GM12865 (cell line): Measurements from ENCODE around the gene PLEKHA1.

ENCODE experiments used
- DNase-seq: peaks from one replicate; pipeline ENCODE4 v3.0.0; 2010; ENCODE audit warnings: low read depth
- H3K4me3 ChIP-seq: 2 replicates; pipeline ENCODE4 v1.5.1; 2011; ENCODE audit warnings: mild to moderate bottlenecking, low read depth, low read length, control low read depth
- TF ChIP-seq, protein P1 (sequence below): IDR thresholded peaks from 2 replicates; pipeline ENCODE4 v1.5.1; 2011; ENCODE audit warnings: low read length, control low read depth, low read depth, inconsistent platforms; ENCODE audit not compliant: insufficient read depth; ENCODE audit errors: missing control alignments

Gene PLEKHA1

DNA sequence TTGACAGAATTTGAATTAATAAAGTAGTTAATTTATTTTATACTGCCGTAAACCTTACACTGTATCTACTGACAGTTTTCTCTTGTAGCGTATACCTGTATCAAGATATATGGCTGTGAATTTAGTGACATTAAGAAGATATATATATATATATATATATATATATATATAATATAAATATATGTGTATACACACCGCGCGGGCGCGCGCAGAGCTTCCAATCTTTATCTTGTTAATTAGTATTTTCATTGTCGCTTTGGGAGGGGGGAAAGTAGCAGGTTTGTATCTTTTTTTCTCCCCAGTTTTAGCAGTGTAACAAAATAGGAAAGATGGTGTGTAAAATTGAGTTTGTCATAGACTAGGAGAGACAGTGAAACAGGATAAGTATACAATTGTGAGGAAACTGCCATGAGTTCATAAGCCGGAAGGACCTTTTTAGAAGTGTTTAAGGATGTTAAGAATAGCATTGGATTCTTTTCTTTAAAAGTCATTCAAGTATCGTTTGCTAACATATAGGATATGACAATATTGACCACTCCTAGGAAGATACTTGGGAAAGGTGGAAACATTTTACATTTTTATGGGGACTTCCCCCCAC, 2.0 kb downstream of the PLEKHA1 start:
- no peak for DNase-seq
- TF ChIP-seq, protein P1, sequence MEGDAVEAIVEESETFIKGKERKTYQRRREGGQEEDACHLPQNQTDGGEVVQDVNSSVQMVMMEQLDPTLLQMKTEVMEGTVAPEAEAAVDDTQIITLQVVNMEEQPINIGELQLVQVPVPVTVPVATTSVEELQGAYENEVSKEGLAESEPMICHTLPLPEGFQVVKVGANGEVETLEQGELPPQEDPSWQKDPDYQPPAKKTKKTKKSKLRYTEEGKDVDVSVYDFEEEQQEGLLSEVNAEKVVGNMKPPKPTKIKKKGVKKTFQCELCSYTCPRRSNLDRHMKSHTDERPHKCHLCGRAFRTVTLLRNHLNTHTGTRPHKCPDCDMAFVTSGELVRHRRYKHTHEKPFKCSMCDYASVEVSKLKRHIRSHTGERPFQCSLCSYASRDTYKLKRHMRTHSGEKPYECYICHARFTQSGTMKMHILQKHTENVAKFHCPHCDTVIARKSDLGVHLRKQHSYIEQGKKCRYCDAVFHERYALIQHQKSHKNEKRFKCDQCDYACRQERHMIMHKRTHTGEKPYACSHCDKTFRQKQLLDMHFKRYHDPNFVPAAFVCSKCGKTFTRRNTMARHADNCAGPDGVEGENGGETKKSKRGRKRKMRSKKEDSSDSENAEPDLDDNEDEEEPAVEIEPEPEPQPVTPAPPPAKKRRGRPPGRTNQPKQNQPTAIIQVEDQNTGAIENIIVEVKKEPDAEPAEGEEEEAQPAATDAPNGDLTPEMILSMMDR: no peak
- no peak overlapping the region for H3K4me3 ChIP-seq

DNA sequence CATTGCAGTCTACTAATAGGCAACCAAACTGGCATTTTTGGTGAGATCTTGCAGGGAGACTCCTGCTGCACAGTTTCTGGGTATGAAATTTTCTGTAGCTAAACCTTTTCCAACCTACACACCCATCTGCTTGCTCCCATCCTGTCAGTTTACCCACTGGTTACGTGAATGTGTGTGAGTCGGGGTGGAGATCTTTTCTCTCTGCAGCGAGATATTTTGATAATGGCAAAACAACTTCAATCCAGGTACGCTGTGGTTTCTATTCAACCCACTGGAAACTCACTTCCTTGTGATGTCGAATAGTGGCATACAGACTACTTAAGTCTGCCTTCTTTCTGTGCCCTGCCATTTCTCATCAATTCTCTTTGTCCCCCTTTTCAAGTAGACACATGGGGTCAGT, 4.5 kb downstream of the PLEKHA1 start:
- no peak overlapping the region for H3K4me3 ChIP-seq
- TF ChIP-seq, protein P1: no peak
- no peak for DNase-seq

DNA sequence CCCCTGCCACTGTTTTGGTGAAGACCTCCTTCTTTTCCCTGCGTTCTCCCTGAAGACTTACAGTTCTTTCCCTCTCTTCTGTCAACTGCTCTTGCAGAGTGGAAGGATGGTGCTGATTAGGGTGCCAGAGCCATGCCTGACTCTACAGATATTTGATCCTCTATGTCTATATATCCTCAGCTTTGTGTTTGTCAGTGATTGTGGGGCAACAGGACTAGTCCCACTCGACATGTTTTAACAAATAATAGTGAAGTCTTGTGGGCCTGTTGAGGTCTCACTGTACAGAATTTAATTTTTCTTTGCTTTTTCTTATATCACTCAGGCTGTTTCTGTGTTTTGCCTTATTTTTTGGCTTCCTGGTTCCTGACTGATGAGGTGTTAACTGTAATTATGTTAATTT, 5.0 kb downstream of the PLEKHA1 start:
- DNase-seq: no peak
- no peak overlapping the region for H3K4me3 ChIP-seq
- TF ChIP-seq, protein P1: no peak

DNA sequence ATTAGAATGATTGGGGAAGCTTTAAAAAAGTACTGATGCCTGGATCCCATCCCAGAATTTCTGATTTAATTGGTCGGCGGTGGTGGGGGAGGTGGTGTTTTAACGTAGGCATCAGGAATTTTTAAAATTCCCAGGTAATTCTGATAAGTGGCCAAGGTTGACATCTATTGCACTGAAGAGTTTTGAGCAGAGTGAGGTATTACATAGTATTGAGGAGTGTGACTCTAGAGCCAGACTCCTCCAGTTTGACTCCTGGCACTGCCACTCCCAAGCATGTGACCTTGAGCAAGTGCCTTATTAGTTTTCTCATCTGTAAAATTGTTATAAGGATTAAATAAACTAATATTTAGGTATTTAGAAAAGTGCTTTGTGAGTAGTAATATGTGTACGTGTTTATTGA, 6.2 kb downstream of the PLEKHA1 start:
- H3K4me3 ChIP-seq: no peak overlapping the region
- no peak for DNase-seq
- TF ChIP-seq, protein P1: no peak

DNA sequence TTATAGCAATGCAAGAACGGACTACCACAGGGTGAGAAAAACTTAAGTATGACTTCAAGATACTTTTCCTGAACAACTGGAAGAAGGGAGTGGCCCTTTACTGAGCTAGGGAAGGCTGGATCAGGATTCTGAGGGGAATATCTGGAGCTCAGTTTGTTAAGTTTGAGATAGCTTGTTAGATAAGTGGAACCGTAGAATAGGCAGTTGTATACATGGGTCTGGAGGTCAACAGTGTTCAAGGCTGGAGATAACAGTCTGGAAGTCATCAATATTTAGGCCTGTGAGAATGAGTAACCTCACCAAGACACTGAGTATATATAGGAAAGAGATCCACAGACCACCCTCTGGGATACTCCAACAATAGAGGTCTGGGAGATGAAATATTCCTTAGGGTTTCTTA, 7.2 kb downstream of the PLEKHA1 start:
- no peak for DNase-seq
- TF ChIP-seq, protein P1: no peak
- H3K4me3 ChIP-seq: no peak overlapping the region

DNA sequence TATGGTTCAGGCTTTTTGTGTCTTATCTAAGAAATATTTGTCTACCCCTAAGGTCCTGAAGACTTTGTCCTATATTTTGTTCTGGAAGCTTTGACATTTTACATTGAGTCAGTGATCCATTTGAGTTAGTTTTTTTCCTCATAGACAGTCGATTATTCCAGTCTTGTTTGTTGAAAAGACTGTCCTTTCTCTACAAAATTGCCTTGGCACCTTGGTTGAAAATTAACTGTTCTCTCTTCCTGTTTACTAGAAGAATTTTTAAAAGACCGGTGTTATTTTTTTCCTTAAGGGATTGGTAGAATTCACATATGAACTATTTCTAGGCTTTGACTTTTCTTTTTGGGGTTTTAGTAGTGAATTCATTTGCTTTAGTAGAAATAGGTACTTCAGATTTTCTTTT, 12.0 kb downstream of the PLEKHA1 start:
- DNase-seq: no peak
- TF ChIP-seq, protein P1: no peak
- H3K4me3 ChIP-seq: no peak overlapping the region

DNA sequence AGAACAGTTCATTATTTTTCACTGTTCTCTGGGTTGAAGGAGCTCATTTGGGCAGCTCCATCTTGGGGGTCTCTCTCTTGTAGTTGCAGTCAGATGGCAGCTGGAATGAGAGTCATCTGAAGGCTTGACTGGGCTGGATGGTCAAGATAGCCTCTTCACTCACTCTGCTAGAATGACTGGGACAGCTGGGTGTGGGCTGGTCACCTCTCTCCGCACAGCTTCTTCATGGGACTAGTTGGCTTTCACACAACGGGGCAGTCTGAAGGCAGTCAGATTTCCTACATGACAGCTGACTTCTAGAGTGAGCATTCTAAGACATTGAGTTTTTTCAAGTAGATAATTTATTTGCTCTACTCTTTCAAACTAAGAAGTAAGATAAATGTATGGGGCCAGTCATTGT, 13.1 kb downstream of the PLEKHA1 start:
- H3K4me3 ChIP-seq: no peak overlapping the region
- DNase-seq: no peak
- TF ChIP-seq, protein P1: no peak
